LHCN-M2 (cell line): ENCODE results near the gene ELF4. TPM values are rescaled to one million over a fixed set of nuclear protein-coding genes. Genes with fewer than 3 reads are reported as not detected.
A peak's percentile ranks its signal among the peaks of the same experiment; 100 is the strongest.

Experiments
- DNase-seq: peaks from one replicate; pipeline ENCODE4 v3.0.0-alpha.2; 2012; ENCODE audit warnings: low read depth
- total RNA-seq: library from RNA; depleted of rRNA; stranded (reverse); fragments of >200 nt; gene quantifications from 2 replicates; pipeline ENCODE4 v1.2.3, GENCODE V29; 2014; rRNA removed

ELF4 gene
- total RNA-seq, 1 experiment from 2014 or later = 14.2 TPM

DNA sequence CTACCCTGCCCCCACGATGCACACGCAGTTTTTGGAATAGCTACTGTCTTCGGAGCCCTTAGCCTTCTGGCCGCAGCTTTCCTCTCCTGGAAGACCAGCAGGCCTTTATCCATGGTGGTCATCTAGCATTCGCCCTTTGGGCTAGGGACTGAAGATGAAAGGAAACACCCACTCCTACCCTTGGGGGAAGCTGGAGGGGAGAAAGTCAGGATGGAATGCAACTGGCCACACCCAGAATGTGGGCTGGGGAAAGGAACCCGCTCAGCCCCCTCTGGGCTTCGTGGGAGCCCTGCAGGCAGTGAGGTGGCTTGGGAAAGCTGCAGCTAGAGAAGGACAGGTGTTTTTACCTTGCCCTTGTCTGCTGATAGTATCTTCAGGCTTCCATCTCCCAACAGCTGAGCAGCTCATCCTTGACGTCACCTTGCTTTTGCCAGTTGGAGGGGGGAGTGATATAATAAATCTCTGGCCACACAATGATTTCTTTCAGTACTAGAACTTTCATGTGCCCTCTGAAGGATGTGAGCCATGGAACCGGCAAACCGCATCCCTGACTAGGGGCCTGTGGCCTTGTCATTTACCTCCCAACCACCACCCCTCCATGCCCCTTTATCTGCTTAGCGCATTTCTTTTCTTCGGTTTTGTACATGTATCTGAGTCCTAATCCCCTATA lies 59.0 kb downstream of the ELF4 start:
- no peak for DNase-seq

DNA sequence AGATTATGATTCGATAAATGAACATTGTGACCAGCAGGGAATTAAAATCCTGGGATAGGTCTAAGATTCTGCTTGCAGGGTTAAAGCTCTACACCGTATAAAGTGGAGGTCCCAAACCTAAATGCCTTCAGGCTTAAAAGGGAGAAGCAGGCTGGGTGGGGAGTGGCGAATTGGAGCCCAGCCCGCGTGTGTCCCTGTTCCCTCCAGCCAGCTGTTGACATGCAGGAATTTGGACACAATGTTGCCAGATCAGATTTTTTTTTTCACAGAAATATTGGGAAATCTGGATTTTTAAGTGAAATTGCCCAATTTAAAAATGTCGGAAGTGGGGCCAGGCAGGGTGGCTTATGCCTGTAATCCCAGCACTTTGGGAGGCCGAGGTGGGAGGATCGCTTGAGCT lies 60.5 kb downstream of the ELF4 start:
- DNase-seq = no peak

DNA sequence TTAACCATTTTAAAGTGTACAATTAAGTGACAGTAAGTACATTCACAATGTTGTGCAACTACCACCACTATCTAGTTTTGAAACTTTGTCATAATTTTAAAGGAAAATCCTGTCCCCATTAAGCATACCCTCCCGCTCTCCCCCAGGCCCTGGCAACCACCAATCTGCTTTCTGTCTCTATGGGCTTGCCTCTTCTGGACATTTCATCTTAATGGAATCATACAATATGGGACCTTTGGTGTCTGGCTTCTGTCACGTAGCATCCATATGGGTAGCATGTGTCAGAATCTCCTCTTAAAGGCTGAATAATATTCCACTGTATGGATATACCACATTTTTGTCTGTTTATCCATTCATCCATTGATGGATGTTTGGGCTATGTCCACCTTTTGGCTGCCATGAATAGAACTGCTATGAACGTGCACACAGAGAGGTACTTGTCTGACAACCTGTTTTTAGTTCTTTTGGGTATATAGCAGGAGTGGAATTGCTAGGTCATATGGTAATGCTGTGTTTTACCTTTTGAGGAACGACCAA lies 61.5 kb downstream of the ELF4 start:
- DNase-seq = no peak

DNA sequence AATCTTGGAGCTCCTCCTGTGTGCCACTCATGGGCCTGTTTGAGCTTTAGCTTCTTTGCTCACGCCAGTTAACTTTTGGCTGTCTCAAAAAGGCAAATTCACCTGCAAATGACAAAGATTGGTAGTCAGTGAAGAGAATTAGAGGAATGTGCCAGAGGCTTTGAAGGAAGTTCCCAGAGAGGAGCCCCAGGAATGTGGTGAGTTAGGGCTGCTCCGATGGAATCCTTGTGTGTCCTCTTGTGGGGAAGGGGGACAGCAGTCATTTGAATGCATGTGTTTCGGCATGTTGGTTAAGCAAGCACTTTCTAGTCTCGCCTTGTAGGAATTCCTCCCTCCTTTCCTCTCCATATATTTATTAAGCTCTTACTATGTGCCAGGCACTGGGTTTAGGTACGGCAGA lies 62.9 kb downstream of the ELF4 start:
- DNase-seq = no peak

DNA sequence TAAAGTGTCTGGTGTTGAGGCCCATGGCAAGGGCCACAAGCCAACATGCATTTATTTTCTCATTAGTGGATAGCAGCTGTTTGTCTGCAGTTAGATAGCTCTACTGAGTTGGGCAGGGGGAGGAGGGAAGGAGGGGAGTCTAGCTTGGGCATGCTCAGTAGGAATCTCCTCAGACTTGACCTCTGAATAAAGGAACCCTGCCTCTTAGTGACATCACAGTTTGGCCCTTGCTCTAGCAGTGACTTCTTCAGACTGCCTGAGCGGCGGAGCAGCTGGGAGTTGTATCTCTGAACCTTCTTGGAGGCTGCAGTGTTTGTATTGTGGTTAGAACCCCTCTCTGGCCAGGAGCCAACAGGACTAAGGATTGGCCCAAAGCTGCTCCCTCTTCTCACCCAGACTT lies 70.5 kb downstream of the ELF4 start:
- DNase-seq = peak; percentile 10

DNA sequence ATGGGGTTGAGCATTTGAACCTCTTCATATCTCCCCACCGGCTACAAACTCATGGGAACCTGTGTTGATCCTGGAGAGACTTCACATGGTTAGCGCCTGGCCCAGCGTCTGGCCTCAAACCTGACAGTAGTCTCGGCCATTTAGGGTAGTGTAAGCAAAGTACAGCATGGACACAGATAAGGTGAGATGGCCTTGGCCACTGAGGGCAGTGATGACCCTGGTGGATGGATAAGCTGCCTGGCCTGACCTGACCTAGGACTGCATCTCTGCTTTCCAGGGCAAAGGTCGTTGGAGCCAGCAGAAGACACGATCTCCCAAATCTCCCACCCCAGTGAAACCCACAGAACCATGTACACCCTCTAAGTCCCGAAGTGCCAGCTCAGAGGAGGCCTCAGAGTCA lies 76.1 kb downstream of the ELF4 start:
- DNase-seq = no peak

DNA sequence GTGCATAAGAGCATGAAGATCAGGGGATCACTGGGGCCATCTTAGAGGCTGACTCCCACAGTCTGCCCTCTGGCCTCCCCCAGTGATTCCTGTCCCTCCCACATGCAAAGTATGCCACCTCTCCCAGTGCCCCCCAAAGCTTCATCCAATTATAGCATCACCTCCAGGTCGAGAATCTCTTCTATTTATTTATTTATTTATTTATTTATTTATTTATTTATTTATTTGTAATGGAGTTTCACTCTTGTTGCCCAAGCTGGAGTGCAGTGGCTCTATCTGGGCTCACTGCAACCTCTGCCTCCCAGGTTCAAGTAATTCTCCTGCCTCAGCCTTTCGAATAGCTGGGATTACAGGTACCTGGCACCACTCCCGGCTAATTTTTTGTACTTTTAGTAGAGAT lies 77.7 kb downstream of the ELF4 start:
- DNase-seq = no peak

DNA sequence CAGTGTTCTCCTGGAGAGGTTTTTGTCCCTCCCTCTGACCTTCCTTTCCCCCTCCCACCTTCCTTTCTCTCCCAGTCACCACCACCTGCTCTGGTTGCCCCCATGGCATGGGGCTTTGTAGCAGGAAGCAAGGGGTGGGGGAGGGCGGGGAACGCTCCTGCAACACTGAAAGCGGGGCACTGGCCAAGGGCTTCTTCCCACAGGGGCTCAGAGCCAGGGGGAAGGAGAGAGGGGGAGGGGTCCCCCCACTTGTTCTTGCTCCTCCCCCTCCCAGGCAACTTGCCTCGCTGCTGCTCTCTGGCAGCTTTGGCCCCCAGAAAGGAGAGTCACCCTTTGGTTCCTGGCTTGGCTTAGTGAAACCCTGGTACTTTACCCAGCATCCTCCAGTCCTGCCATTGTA lies 79.5 kb downstream of the ELF4 start:
- no peak for DNase-seq

DNA sequence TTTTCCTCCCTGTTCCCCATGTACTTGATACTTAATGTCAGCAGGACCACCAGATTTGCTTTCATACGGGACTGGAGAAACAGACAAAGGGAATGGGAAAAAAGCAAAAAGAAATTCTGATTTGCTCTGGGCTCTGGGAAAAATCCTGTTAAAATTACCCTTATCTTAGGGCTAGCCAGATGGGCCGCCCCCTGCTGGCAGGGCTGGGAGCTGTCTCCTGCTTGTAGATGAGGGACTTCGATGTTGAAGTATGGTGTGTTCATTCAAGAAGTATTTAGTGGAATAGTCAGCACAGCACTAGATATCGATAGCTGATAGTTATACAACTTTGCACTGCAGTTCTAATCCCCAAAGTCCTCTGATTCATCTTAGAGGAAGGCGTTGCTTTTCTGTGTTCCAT lies 82.1 kb downstream of the ELF4 start:
- DNase-seq = peak; percentile 8

DNA sequence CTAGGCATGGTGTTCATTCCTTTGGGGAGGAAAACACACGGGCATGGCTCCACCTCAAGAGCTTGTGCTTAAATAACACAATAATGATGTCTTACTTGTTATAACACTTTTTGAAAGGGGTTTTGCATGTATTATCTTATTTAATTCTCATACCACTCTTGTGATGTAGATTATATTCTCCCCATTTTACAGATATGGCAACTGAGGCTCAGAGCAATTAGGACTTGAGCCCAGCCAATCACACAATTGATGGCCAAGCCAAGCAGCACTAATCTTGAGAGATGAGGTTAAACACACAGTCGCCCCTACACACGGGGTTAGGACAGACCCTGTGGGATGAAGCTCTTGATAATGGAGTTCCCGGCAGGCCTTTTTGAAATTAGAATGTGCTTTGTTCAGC lies 82.7 kb downstream of the ELF4 start:
- no peak for DNase-seq

DNA sequence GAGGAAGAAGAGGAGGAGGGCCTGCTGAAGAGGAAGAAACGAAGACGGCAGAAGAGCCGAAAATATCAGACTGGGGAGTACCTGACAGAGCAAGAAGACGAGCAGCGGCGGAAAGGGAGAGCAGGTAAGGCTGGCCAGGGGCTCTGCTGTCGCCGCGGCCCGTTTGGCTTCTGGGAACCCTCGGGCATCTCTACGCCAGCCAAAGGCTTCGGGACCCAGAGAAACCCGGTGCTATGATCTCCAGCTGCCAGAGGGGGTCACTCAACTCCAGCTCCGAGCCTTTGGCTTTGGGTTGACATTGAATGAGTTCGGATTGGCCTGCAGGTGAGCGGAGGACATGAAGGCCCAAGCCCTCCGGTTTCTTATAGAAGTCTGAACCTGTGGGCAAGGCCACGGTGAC lies 85.0 kb downstream of the ELF4 start:
- DNase-seq = no peak

DNA sequence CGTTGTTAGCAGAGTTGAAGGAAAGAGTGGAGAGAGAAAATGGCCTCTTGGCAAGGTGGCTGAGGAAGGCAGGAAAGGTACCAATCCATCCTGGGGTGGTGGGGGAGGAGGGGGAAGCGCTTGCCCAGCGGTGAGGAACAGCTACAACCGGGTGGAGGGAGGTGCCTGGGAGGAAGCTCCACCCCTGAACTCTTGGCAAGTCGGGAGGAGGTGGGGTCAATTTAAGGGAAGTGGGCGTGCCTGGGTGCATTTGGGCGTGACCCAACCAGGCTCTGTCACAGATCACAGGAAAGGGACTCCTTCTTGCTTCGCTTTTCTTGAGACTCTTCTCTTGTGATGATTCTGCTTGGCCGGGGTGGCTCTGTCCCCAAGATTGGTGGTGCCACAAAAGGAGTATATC lies 86.2 kb downstream of the ELF4 start:
- peak; percentile 41 for DNase-seq

DNA sequence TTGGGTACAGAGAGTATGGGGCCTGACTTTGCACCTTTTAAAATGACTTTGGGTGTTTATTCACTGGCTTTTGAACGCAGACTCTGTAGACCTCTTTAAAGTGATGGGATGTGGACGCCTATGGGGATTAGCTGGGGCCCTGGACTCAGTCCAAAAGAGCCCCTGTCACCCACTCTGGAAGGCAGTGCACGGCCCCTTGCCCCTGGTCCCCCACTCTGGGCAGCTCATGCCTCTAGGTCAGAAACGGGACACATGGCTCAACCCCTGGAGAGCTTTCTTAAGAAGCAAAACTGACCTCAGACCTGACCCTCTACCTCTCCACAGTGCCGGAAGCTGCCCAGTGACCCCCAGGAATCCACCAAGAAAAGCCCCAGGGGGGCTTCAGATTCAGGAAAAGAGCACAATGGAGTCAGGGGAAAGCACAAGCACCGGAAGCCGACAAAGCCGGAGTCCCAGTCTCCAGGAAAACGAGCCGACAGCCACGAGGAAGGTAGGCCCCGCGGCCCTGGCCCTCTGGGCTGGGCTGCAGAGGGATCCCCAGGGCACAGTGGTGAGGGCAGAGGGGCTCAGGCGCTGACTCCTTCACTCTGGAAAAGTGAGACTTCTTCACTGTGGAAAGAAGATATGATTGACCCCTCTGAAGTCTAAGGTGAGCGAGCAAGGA lies 89.5 kb downstream of the ELF4 start:
- no peak for DNase-seq

DNA sequence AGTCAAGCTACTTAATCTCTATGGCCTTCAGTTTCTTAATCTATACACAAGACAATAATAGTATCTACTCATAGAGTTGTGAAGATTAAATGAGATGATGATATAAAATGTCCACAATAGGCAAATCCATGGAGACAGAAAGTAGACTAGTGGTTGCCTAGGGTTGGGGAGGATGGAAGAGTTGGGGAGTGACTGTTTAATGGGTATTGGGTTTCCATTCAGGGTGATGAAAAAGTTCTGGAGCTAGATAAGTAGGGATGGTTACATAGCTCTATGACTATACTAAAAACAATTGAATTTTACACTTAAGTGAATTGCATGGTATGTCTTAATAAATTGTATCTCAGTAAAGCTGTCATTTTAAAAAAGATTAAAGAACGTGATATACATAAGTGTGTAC lies 92.2 kb downstream of the ELF4 start:
- DNase-seq = no peak

DNA sequence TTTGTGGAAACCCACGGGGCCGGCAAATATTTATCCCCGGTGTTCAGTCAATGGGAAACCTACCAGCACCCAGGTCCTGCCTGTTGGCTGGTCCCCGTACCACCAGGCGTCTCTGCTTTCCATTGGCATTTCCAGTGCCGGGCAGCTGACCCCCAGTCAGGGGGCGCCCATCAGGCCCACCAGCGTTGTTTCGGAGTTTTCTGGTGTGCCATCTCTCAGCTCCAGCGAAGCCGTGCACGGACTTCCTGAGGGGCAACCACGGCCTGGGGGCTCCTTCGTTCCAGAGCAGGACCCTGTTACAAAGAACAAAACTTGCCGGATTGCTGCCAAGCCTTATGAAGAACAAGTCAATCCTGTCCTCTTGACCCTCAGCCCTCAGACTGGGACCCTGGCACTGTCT lies 95.1 kb downstream of the ELF4 start:
- no peak for DNase-seq

Other genes starting within 250 kb of the ELF4 start
- 28.0 and 31.0 TPM in 2 replicates for gene UTP14A, start 204.3 kb downstream of the ELF4 start, total RNA-seq
- gene BCORL1, start 127.9 kb downstream of the ELF4 start, total RNA-seq = 0.90 and 1.4 TPM in 2 replicates
- 17.4 and 23.0 TPM in 2 replicates for gene AIFM1, start 55.3 kb upstream of the ELF4 start, total RNA-seq
- gene RAB33A, start 61.5 kb upstream of the ELF4 start, total RNA-seq = 0.71 TPM in 1 of 2 replicates, not detected in the other
- 6.2 and 7.7 TPM in 2 replicates for gene ZNF280C, start 158.4 kb upstream of the ELF4 start, total RNA-seq
- gene SLC25A14, start 229.4 kb upstream of the ELF4 start, total RNA-seq = 18.6 and 20.2 TPM in 2 replicates